ENCODE data around the gene CEP85. TPM values are rescaled to one million over a fixed set of nuclear protein-coding genes. Genes with fewer than 3 reads are reported as not detected.

Gene CEP85
- total and polyA plus RNA-seq, 2 of the 13 experiments (the other 11 are each of a cell fraction or from before 2014, with no cell fraction given), result 16.1 to 26.7 TPM

GRCh38 chr1:26234644-26235370, 807 bp downstream of the CEP85 start:
- Histone ChIP-seq H3K4me2 (ENCODE audit: low read depth, low read length) (peak overlapping the region; percentile 85), H2AFZ (ENCODE audit: low read length) (peak overlapping the region; percentile 47), H3K79me2 (ENCODE audit: insufficient read depth, low read length) (peaks cover 52% of the 10 kb centered on the region), H4K20me1 (ENCODE audit: insufficient read depth, low read length) (no peaks in the 10 kb centered on the region), H3K36me3 (replicated peaks in 1 of 2; ENCODE audit: control insufficient read depth in 1 of 2, insufficient read depth in 2 of 2, low read length in 2 of 2) (no peaks in the 10 kb centered on the region; a peak in 1 of 5 replicates), H3K27ac (ENCODE audit: extremely low read length, insufficient read depth, low read length) (peak overlapping the region; percentile 78), H3K9me3 (ENCODE audit: low read length) (no peaks in the 10 kb centered on the region), H3K27me3 (ENCODE audit: control insufficient read depth in 1 of 2, insufficient read depth in 2 of 2, low read length in 2 of 2) (no peaks in the 10 kb centered on the region; a peak in 1 of 5 replicates), H3K4me3 (replicated peaks in 1 of 3; ENCODE audit: insufficient read depth in 1 of 3, low read depth in 2 of 3, low read length in 3 of 3) (peak overlapping the region; percentile 69 to 95 (median 84)), H3K9ac (ENCODE audit: insufficient read depth, low read depth, low read length) (peak overlapping the region; percentile 91), H3K4me1 (ENCODE audit: insufficient read depth, low read length) (peaks cover 51% of the 10 kb centered on the region)
- intact Hi-C loops (cut with micrococcal nuclease; ENCODE audit: unreplicated experiment) (loop anchor here (1.0 kb wide), 1 partner anchor 45 kb away; the partner anchor contains the start of gene CATSPER4), in situ Hi-C loops (cut with HindIII; ENCODE audit: extremely low pct_ligation_motif_present, low pct_unique_long_range_greater_than_20kb) (no loop called here)
- ChIA-PET CTCF (ENCODE audit: low intra/inter-chr PET ratio, low total read pairs) (no interaction called here), POLR2A (interaction anchor here (0.6 to 3.3 kb wide), 9 partner anchors 9 to 197 kb away, joined by 3 to 50 read pairs (median 7); partner anchors contain the start of genes CNKSR1, DHDDS, SH3BGRL3 and ZNF593)
- DNase-seq (ENCODE audit: low spot score), result peak; percentile 6
- peak; percentile 44; the same call in 1 of the 3 replicates for ATAC-seq
- peak; percentile 34 for FAIRE-seq
- BruUV-seq (replicated peaks), result no TSS peak
- WGBS (ENCODE audit: low lambda C conversion rate), result 3% methylated on average over 28 of the region's 30 CpGs
- TF ChIP-seq CEBPB (IDR thresholded peaks at IDR 0.05; ENCODE audit: borderline replicate concordance, low read depth, low read length), result no peak
- 0 out of 2 replicates have a peak, but pooled peaks have one; percentile 12 for TF ChIP-seq ZNF121 (CRISPR knock-in tag; IDR thresholded peaks at IDR 0.05)
- no peak for TF ChIP-seq WIZ (CRISPR knock-in tag; IDR thresholded peaks at IDR 0.05)
- TF ChIP-seq ZNF549 (CRISPR knock-in tag; IDR thresholded peaks at IDR 0.05), result no peak
- TF ChIP-seq ZNF280D (CRISPR knock-in tag; IDR thresholded peaks at IDR 0.05), result 0 out of 2 replicates have a peak, but pooled peaks have one; percentile 17
- 0 out of 2 replicates have a peak, but pooled peaks have one; percentile 1 for TF ChIP-seq ZNF138 (CRISPR knock-in tag; IDR thresholded peaks at IDR 0.05; ENCODE audit: low read depth)
- TF ChIP-seq HNRNPL (IDR thresholded peaks at IDR 0.05; ENCODE audit: low read depth, low read length), result no peak
- TF ChIP-seq MTF2 (CRISPR knock-in tag; IDR thresholded peaks at IDR 0.05; ENCODE audit: borderline replicate concordance), result 0 out of 2 replicates have a peak, but pooled peaks have one; percentile 0
- TF ChIP-seq FOXC1 (CRISPR knock-in tag; IDR thresholded peaks at IDR 0.05; ENCODE audit: borderline replicate concordance), result 0 out of 2 replicates have a peak, but pooled peaks have one; percentile 8
- TF ChIP-seq MAX (IDR thresholded peaks at IDR 0.05), result peak; percentile 43; the same call in 1 of the 2 replicates
- TF ChIP-seq ZNF446 (CRISPR knock-in tag; IDR thresholded peaks at IDR 0.05), result 0 out of 2 replicates have a peak, but pooled peaks have one; percentile 15
- no peak for TF ChIP-seq SALL2 (CRISPR knock-in tag; IDR thresholded peaks at IDR 0.05)
- 0 out of 2 replicates have a peak, but pooled peaks have one; percentile 18 for TF ChIP-seq SNAPC4 (CRISPR knock-in tag; IDR thresholded peaks at IDR 0.05)

All from HepG2 (cell line).